GM19324 (cell line): ENCODE data around the gene HIBCH.
"Not testable (repeated sequence)": the region's sequence is repeated elsewhere in the genome, so short reads cannot be mapped to it uniquely, and the experiment has no call there.

ENCODE experiments used
- ATAC-seq: cut with Tn5 transposase; IDR thresholded peaks from one replicate; pipeline ENCODE4 v1.9.1; 2021; ENCODE audit warnings: mild to moderate bottlenecking, moderate library complexity; ENCODE audit not compliant: unreplicated experiment, low FRiP score

The HIBCH gene

GRCh38 chr2:190319555-190320498 lies at the start of gene HIBCH:
HIBCH (minus strand) TSS chr2:190319826; CDS start chr2:190319750, 76 bp downstream.
- peak; percentile 97 for ATAC-seq

GRCh38 chr2:190367091-190367490 lies 47.5 kb upstream of the HIBCH start:
- ATAC-seq = no peak

- ATAC-seq = no peak
Observed at GRCh38 chr2:190366248-190366753, 46.7 kb upstream of the HIBCH start.

GRCh38 chr2:190365499-190366204 lies 46.0 kb upstream of the HIBCH start:
- no peak for ATAC-seq

- no peak for ATAC-seq
Observed at GRCh38 chr2:190362894-190363293, 43.3 kb upstream of the HIBCH start.

- ATAC-seq = no peak
Observed at GRCh38 chr2:190361572-190361971, 41.9 kb upstream of the HIBCH start.

- ATAC-seq = no peak
Observed at GRCh38 chr2:190360965-190361364, 41.3 kb upstream of the HIBCH start.

GRCh38 chr2:190360561-190360960 lies 40.9 kb upstream of the HIBCH start:
- ATAC-seq = no peak

- not testable (repeated sequence) for ATAC-seq
Observed at GRCh38 chr2:190358655-190359448, 39.2 kb upstream of the HIBCH start.

- ATAC-seq = no peak
Observed at GRCh38 chr2:190357600-190357999, 38.0 kb upstream of the HIBCH start.

- no peak for ATAC-seq
Observed at GRCh38 chr2:190355968-190356644, 36.5 kb upstream of the HIBCH start.

GRCh38 chr2:190354003-190354690 lies 34.5 kb upstream of the HIBCH start:
- ATAC-seq = no peak

GRCh38 chr2:190353537-190353899 lies 33.9 kb upstream of the HIBCH start:
- no peak for ATAC-seq

GRCh38 chr2:190352668-190353536 lies 33.3 kb upstream of the HIBCH start:
- ATAC-seq = no peak

- no peak for ATAC-seq
Observed at GRCh38 chr2:190351955-190352354, 32.3 kb upstream of the HIBCH start.

GRCh38 chr2:190350371-190350770 lies 30.7 kb upstream of the HIBCH start:
- ATAC-seq = no peak

- peak; percentile 79 for ATAC-seq
Observed at GRCh38 chr2:190344276-190344827, 24.7 kb upstream of the HIBCH start.
